ENCODE results near the gene PA2G4. TPM values are rescaled to one million over a fixed set of nuclear protein-coding genes. Genes with fewer than 3 reads are reported as not detected.
A peak's percentile ranks its signal among the peaks of the same experiment; 100 is the strongest.

The PA2G4 gene
- polyA plus RNA-seq, 1 donor (not counting 4 experiments of a cell fraction or from before 2014, with no cell fraction given), result 480 TPM

GRCh38 chr12:56114084-56114483, 9.7 kb downstream of the PA2G4 start:
- dilution Hi-C loops (cut with MboI; ENCODE audit: extremely low pct_ligation_motif_present, low sequenced_read_pairs), result no loop called here
- Histone ChIP-seq H3K4me3 (ENCODE audit: control insufficient read depth in 2 of 3, extremely low read depth in 1 of 3, insufficient read depth in 2 of 3, low read depth in 1 of 3, low read length in 3 of 3) (no peak overlapping the region), H3K9ac (ENCODE audit: control insufficient read depth, extremely low read depth, insufficient read depth, low read length) (no peak overlapping the region), H3K4me2 (ENCODE audit: control insufficient read depth, extremely low read depth, insufficient read depth, low read depth, low read length) (no peak overlapping the region), H3K9me1 (ENCODE audit: control insufficient read depth, extremely low read depth, insufficient read depth, low read length) (no peaks in the 10 kb centered on the region), H2AFZ (ENCODE audit: control insufficient read depth, low read length) (no peak overlapping the region), H3K4me1 (ENCODE audit: control insufficient read depth, extremely low read depth, insufficient read depth, low read length) (peaks cover 31% of the 10 kb centered on the region), H3K79me2 (ENCODE audit: control insufficient read depth, insufficient read depth, low read length) (peaks cover 17% of the 10 kb centered on the region), H3K36me3 (ENCODE audit: control insufficient read depth in 2 of 2, extremely low read depth in 1 of 2, insufficient read depth in 2 of 2, low read length in 2 of 2) (peaks cover 14 to 43% of the 10 kb centered on the region in 2 experiments), H4K20me1 (ENCODE audit: control insufficient read depth, extremely low read depth, insufficient read depth, low read length) (no peaks in the 10 kb centered on the region), H3K9me3 (ENCODE audit: control insufficient read depth, low read depth, low read length) (no peaks in the 10 kb centered on the region), H3K27ac (ENCODE audit: control insufficient read depth, insufficient read depth, low read length) (no peak overlapping the region), H3K27me3 (ENCODE audit: control insufficient read depth, extremely low read depth, insufficient read depth, low read length) (no peaks in the 10 kb centered on the region)
- no peak for FAIRE-seq
- no peak for TF ChIP-seq EZH2 (IDR thresholded peaks at IDR 0.05; ENCODE audit: low read length)
- TF ChIP-seq, protein P1, sequence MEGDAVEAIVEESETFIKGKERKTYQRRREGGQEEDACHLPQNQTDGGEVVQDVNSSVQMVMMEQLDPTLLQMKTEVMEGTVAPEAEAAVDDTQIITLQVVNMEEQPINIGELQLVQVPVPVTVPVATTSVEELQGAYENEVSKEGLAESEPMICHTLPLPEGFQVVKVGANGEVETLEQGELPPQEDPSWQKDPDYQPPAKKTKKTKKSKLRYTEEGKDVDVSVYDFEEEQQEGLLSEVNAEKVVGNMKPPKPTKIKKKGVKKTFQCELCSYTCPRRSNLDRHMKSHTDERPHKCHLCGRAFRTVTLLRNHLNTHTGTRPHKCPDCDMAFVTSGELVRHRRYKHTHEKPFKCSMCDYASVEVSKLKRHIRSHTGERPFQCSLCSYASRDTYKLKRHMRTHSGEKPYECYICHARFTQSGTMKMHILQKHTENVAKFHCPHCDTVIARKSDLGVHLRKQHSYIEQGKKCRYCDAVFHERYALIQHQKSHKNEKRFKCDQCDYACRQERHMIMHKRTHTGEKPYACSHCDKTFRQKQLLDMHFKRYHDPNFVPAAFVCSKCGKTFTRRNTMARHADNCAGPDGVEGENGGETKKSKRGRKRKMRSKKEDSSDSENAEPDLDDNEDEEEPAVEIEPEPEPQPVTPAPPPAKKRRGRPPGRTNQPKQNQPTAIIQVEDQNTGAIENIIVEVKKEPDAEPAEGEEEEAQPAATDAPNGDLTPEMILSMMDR (optimal IDR thresholded peaks at IDR 0.05 in 1 of 3, IDR thresholded peaks at IDR 0.05 in 1 of 3, conservative IDR thresholded peaks at IDR 0.05 in 1 of 3; ENCODE audit: extremely low read depth in 1 of 3, insufficient read depth in 2 of 3, low read length in 3 of 3), result no peak
- no peak for DNase-seq (ENCODE audit: low read depth, low spot score)

- peaks cover 36% of the 10 kb centered on the region for H3K4me1 ChIP-seq (ENCODE audit: control insufficient read depth, extremely low read depth, insufficient read depth, low read length)
- FAIRE-seq (no peak), DNase-seq (ENCODE audit: low read depth, low spot score) (no peak)
- peak overlapping the region; percentile 93 for H3K4me2 ChIP-seq (ENCODE audit: control insufficient read depth, extremely low read depth, insufficient read depth, low read depth, low read length)
- H3K27me3 ChIP-seq (ENCODE audit: control insufficient read depth, extremely low read depth, insufficient read depth, low read length), result no peaks in the 10 kb centered on the region
- H3K79me2 ChIP-seq (ENCODE audit: control insufficient read depth, insufficient read depth, low read length), result peaks cover 17% of the 10 kb centered on the region
- no peak for TF ChIP-seq EZH2 (IDR thresholded peaks at IDR 0.05; ENCODE audit: low read length)
- TF ChIP-seq, protein P1 (optimal IDR thresholded peaks at IDR 0.05 in 1 of 3, IDR thresholded peaks at IDR 0.05 in 1 of 3, conservative IDR thresholded peaks at IDR 0.05 in 1 of 3; ENCODE audit: extremely low read depth in 1 of 3, insufficient read depth in 2 of 3, low read length in 3 of 3), result no peak
- no peaks in the 10 kb centered on the region for H3K9me3 ChIP-seq (ENCODE audit: control insufficient read depth, low read depth, low read length)
- no peaks in the 10 kb centered on the region for H3K9me1 ChIP-seq (ENCODE audit: control insufficient read depth, extremely low read depth, insufficient read depth, low read length)
- H4K20me1 ChIP-seq (ENCODE audit: control insufficient read depth, extremely low read depth, insufficient read depth, low read length), result no peaks in the 10 kb centered on the region
- dilution Hi-C loops (cut with MboI; ENCODE audit: extremely low pct_ligation_motif_present, low sequenced_read_pairs), result no loop called here
- H2AFZ ChIP-seq (ENCODE audit: control insufficient read depth, low read length), result no peak overlapping the region
- peaks cover 11 to 34% of the 10 kb centered on the region in 2 experiments for H3K36me3 ChIP-seq (ENCODE audit: control insufficient read depth in 2 of 2, extremely low read depth in 1 of 2, insufficient read depth in 2 of 2, low read length in 2 of 2)
- peak overlapping the region; percentile 99 for H3K9ac ChIP-seq (ENCODE audit: control insufficient read depth, extremely low read depth, insufficient read depth, low read length)
- peak overlapping the region in 2 of 3 experiments; percentile 92 to 99 for H3K4me3 ChIP-seq (ENCODE audit: control insufficient read depth in 2 of 3, extremely low read depth in 1 of 3, insufficient read depth in 2 of 3, low read depth in 1 of 3, low read length in 3 of 3)
- H3K27ac ChIP-seq (ENCODE audit: control insufficient read depth, insufficient read depth, low read length), result peak overlapping the region; percentile 99
Observed at GRCh38 chr12:56115329-56115728, 11.0 kb downstream of the PA2G4 start.

Data from keratinocyte (primary cell).